K562 (cell line): ENCODE results near the gene PDRG1. TPM values are rescaled to one million over a fixed set of nuclear protein-coding genes. Genes with fewer than 3 reads are reported as not detected.

Experiments
- ATAC-seq: fragments of 200-7000 bp; cut with Tn5 transposase; 3 replicates; pipeline ENCODE4 v1.9.1; 2020; ENCODE audit warnings: moderate library complexity
- BruUV-seq: library from RNA; stranded (reverse); fragments of 400-500 nt; replicated peaks from 2 replicates; lab custom pipeline; 2021; lab: Mats Ljungman, UMichigan
- CTCF ChIA-PET: fragments of 300-600 bp; formaldehyde crosslinking; extraction: SDS; loops from one replicate; lab custom pipeline; 2021; ENCODE audit warnings: low intra/inter-chr PET ratio; lab: Yijun Ruan, JAX
- POLR2A ChIA-PET: fragments of 300-600, 350-650 bp; sonication (Branson Sonifier 250); formaldehyde crosslinking; extraction: SDS; loops from one replicate; lab custom pipeline; 2021; ENCODE audit warnings: antibody characterized with exemption, inconsistent platforms; lab: Yijun Ruan, JAX
- DNase-seq, 4 experiments: peaks; one replicate each; pipeline versions ENCODE4 v3.0.0 to v3.0.0-alpha.2; 2011 to 2018; ENCODE audit warnings: low spot score in 3 of 4, mixed read lengths in 3 of 4; ENCODE audit errors: extremely low read depth in 1 of 4
- FAIRE-seq: peaks from 2 replicates; lab custom pipeline; 2011; peaks lifted over from hg19 to GRCh38; lab: Jason Lieb, UNC
- H2AFZ ChIP-seq: 2 replicates; pipeline ENCODE4 v1.6.0; 2011; ENCODE audit warnings: low read depth, low read length, control low read depth, inconsistent platforms
- H3K27ac ChIP-seq: fragments of 200-600 bp; 3 replicates; pipeline ENCODE4 v1.8.0; 2011; ENCODE audit warnings: low read depth, mild to moderate bottlenecking, control low read depth, inconsistent platforms, low read length, moderate library complexity, mixed read lengths; ENCODE audit errors: extremely low read depth
- H3K27me3 ChIP-seq, 2 experiments: fragments of 300-600 bp in 1 of 2; 2 replicates in 1 of 2; 3 replicates in 1 of 2; pipeline versions ENCODE4 v1.6.0 to v1.8.0; 2011; ENCODE audit warnings: inconsistent platforms in 2 of 2, low read length in 2 of 2, mild to moderate bottlenecking in 1 of 2, mixed read lengths in 1 of 2, moderate library complexity in 1 of 2; ENCODE audit not compliant: control insufficient read depth in 2 of 2, insufficient read depth in 2 of 2
- H3K36me3 ChIP-seq: fragments of 300-600 bp; 3 replicates; pipeline ENCODE4 v1.8.0; 2011; ENCODE audit warnings: mild to moderate bottlenecking, low read length, inconsistent platforms; ENCODE audit not compliant: control insufficient read depth, insufficient read depth
- H3K4me1 ChIP-seq, 2 experiments: fragments of 200-600 bp in 1 of 2; replicated peaks in 1 of 2; 2 replicates in 1 of 2; 3 replicates in 1 of 2; pipeline versions ENCODE4 v1.5.1 to v1.8.0; 2011; ENCODE audit warnings: inconsistent platforms in 2 of 2, low read length in 2 of 2, mild to moderate bottlenecking in 1 of 2, mixed read lengths in 1 of 2, moderate library complexity in 1 of 2; ENCODE audit not compliant: control insufficient read depth in 2 of 2, insufficient read depth in 2 of 2
- H3K4me2 ChIP-seq: 2 replicates; pipeline ENCODE4 v1.6.1; 2011; ENCODE audit warnings: low read length, control low read depth, inconsistent platforms, mixed read lengths; ENCODE audit not compliant: insufficient read depth
- H3K4me3 ChIP-seq: fragments of 200-600 bp; sonication (generic), shearing (Covaris generic); 2 replicates; pipeline ENCODE4 v1.5.1; 2016; ENCODE audit warnings: control low read depth, inconsistent platforms
- H3K79me2 ChIP-seq: fragments of 200-600 bp; 3 replicates; pipeline ENCODE4 v1.8.0; 2011; ENCODE audit warnings: low read length, inconsistent platforms; ENCODE audit not compliant: control insufficient read depth, insufficient read depth
- H3K9ac ChIP-seq, 2 experiments: 2 replicates each; pipeline versions ENCODE4 v1.6.0 to v1.6.1; 2011; ENCODE audit warnings: low read depth in 2 of 2, low read length in 2 of 2, control low read depth in 1 of 2, inconsistent platforms in 1 of 2, mild to moderate bottlenecking in 1 of 2, mixed read lengths in 1 of 2; ENCODE audit not compliant: insufficient read depth in 1 of 2
- H3K9me1 ChIP-seq: one replicate; pipeline ENCODE4 v1.6.0; 2011; ENCODE audit warnings: inconsistent platforms, mild to moderate bottlenecking, low read length, moderate library complexity; ENCODE audit not compliant: control insufficient read depth, insufficient read depth
- H3K9me3 ChIP-seq: replicated peaks from 2 replicates; pipeline ENCODE4 v1.5.1; 2011; ENCODE audit warnings: low read depth, low read length, inconsistent platforms; ENCODE audit not compliant: control insufficient read depth, insufficient read depth
- H4K20me1 ChIP-seq: replicated peaks from 2 replicates; pipeline ENCODE4 v1.6.1; 2011; ENCODE audit warnings: low read length, inconsistent platforms, mixed read lengths; ENCODE audit not compliant: control insufficient read depth, insufficient read depth
- ARID2 ChIP-seq: fragments of 450-650 bp; IDR thresholded peaks from 2 replicates; pipeline ENCODE4 v1.6.1; 2017; ENCODE audit warnings: antibody characterized with exemption, mild to moderate bottlenecking
- C11orf30 ChIP-seq: fragments of 450-650 bp; IDR thresholded peaks from 2 replicates; pipeline ENCODE4 v1.6.1; 2016; ENCODE audit warnings: low read depth, mild to moderate bottlenecking
- DLX4 ChIP-seq: fragments of 250-450 bp; sonication (Bioruptor Pico); IDR thresholded peaks from 2 replicates; pipeline ENCODE4 v1.6.1; 2021; ENCODE audit warnings: mild to moderate bottlenecking
- DMBX1 ChIP-seq: fragments of 250-450 bp; sonication (Bioruptor Pico); IDR thresholded peaks from 2 replicates; pipeline ENCODE4 v1.8.0; 2022; ENCODE audit warnings: inconsistent platforms, mild to moderate bottlenecking, moderate library complexity, borderline replicate concordance
- ETS1 ChIP-seq: conservative IDR thresholded peaks from 2 replicates; pipeline ENCODE4 v1.6.1; 2011; ENCODE audit warnings: low read depth, mild to moderate bottlenecking, low read length; ENCODE audit not compliant: control insufficient read depth
- FUS ChIP-seq: fragments of 200-400 bp; formaldehyde crosslinking; optimal IDR thresholded peaks from 2 replicates; pipeline ENCODE3; 2017; ENCODE audit warnings: low read depth, low read length
- KLF13 ChIP-seq: fragments of 450-650 bp; IDR thresholded peaks from 2 replicates; pipeline ENCODE4 v1.6.1; 2016; ENCODE audit warnings: missing genetic modification characterization, low read depth, mild to moderate bottlenecking, missing compliant biosample characterization, moderate library complexity, borderline replicate concordance
- KLF16 ChIP-seq: IDR thresholded peaks from 2 replicates; pipeline ENCODE4 v1.6.1; 2016; ENCODE audit warnings: antibody characterized with exemption
- MTA2 ChIP-seq: fragments of 450-650 bp; IDR thresholded peaks from 2 replicates; pipeline ENCODE4 v1.6.1; 2016; ENCODE audit warnings: low read depth
- MYBL2 ChIP-seq, 2 experiments: fragments of 450-650 bp in 1 of 2; sonication (generic) in 1 of 2; formaldehyde crosslinking in 1 of 2; IDR thresholded peaks; 2 replicates each; pipeline versions ENCODE4 v1.6.1 to v1.8.1; 2017 to 2022; ENCODE audit warnings: borderline replicate concordance in 1 of 2, inconsistent platforms in 1 of 2, low read depth in 1 of 2, mild to moderate bottlenecking in 1 of 2, missing genetic modification reagents in 1 of 2, moderate library complexity in 1 of 2
- MYC ChIP-seq, 2 experiments: fragments of 250-450 bp in 1 of 2; sonication (Bioruptor Pico) in 1 of 2; IDR thresholded peaks; 2 replicates each; pipeline versions ENCODE4 v1.5.1 to v1.6.1; 2012 to 2021; ENCODE audit warnings: low read depth in 2 of 2, borderline replicate concordance in 1 of 2, improper control_type of control experiment in 1 of 2, low read length in 1 of 2, mild to moderate bottlenecking in 1 of 2, moderate library complexity in 1 of 2
- NCOA6 ChIP-seq: fragments of 450-650 bp; IDR thresholded peaks from 2 replicates; pipeline ENCODE4 v1.6.1; 2017; ENCODE audit warnings: mild to moderate bottlenecking
- NEUROD1 ChIP-seq: fragments of 150-350 bp; IDR thresholded peaks from 2 replicates; pipeline ENCODE4 v1.6.1; 2014; ENCODE audit warnings: borderline replicate concordance, low read length, low read depth; ENCODE audit not compliant: partially characterized antibody
- RBM14 ChIP-seq: fragments of 200-400 bp; formaldehyde crosslinking; IDR thresholded peaks from 2 replicates; pipeline ENCODE4 v1.6.1; 2018; ENCODE audit warnings: low read depth, mild to moderate bottlenecking, low read length, moderate library complexity, borderline replicate concordance; ENCODE audit not compliant: insufficient read depth
- TCF15 ChIP-seq: fragments of 250-450 bp; sonication (Bioruptor Pico); IDR thresholded peaks from 2 replicates; pipeline ENCODE4 v1.8.0; 2022; ENCODE audit warnings: moderate library complexity, mild to moderate bottlenecking, inconsistent platforms
- THAP12 ChIP-seq: fragments of 250-450 bp; sonication (Bioruptor Pico); IDR thresholded peaks from 2 replicates; pipeline ENCODE4 v1.9.0; 2021; ENCODE audit warnings: mild to moderate bottlenecking, inconsistent platforms
- TSC22D4 ChIP-seq: fragments of 450-650 bp; IDR thresholded peaks from 2 replicates; pipeline ENCODE4 v1.6.1; 2016; ENCODE audit warnings: missing genetic modification characterization, missing biosample characterization, control low read depth
- ZFX ChIP-seq: sonication (generic); formaldehyde crosslinking; IDR thresholded peaks from 2 replicates; pipeline ENCODE4 v1.8.0; 2022; ENCODE audit warnings: mild to moderate bottlenecking, missing genetic modification reagents, moderate library complexity
- ZNF217 ChIP-seq: sonication (generic); formaldehyde crosslinking; IDR thresholded peaks from 2 replicates; pipeline ENCODE4 v1.8.0; 2022; ENCODE audit warnings: mild to moderate bottlenecking, missing genetic modification reagents
- WGBS: fragments of 100-300 bp; shearing (Covaris generic); methylation state at CpG from one replicate; pipeline ENCODE4 v1.1.6; 2016; ENCODE audit warnings: low coverage, mixed read lengths; ENCODE audit not compliant: insufficient coverage; ENCODE audit errors: missing lambda C conversion rate; 5-methylcytosine and 5-hydroxymethylcytosine counted together
- in situ Hi-C: fragments of 300-500 bp; cut with MboI; formaldehyde crosslinking; loops from 4 replicates; pipeline ENCODE4 v1.15.0; 2018; ENCODE audit warnings: inconsistent platforms, mixed read lengths
- intact Hi-C: fragments of 100-400 bp; cut with micrococcal nuclease; formaldehyde crosslinking; loops from 2 replicates; pipeline ENCODE4 v1.14.2; 2022
- polyA plus RNA-seq, 8 experiments: library from polyadenylated mRNA; depleted of rRNA in 4 of 8; stranded (reverse) in 5 of 8; unstranded in 3 of 8; fragments of >200 nt; fragmentation: Nextera tagmentation in 2 of 8; fragmentation: Illumina TruSeq in 1 of 8; extraction: Ambion mirVana in 2 of 8; extraction: Trizol in 1 of 8; gene quantifications; 2 replicates each; pipeline versions ENCODE4 v1.2.1 to v1.2.3, GENCODE V29; 2011 to 2014; ENCODE audit warnings: inconsistent platforms in 1 of 8, missing spikeins in 1 of 8
- total RNA-seq, 7 experiments: library from RNA; depleted of rRNA in 6 of 7; stranded (reverse); fragments of >200 nt in 6 of 7; fragmentation: Illumina TruSeq in 2 of 7; extraction: Trizol in 2 of 7; gene quantifications; 2 replicates each; pipeline versions ENCODE4 v1.2.1 to v1.2.3, GENCODE V29; 2011 to 2021; ENCODE audit warnings: low replicate concordance in 1 of 7

PDRG1 gene
- total and polyA plus RNA-seq, 9 of the 15 experiments (the other 6 are each of a cell fraction or from before 2014, with no cell fraction given), result 12.6 to 58.6 (median 26.1) TPM

- no TSS peak for BruUV-seq
- ATAC-seq, result no peak; the same call in 2 of the 3 replicates
- no peak overlapping the region for H3K27ac ChIP-seq
- WGBS, result 9% methylated on average over 14 of the region's 14 CpGs
- CTCF ChIA-PET, result no interaction called here
- in situ Hi-C loops (no loop called here), intact Hi-C loops (no loop called here)
- H3K27me3 ChIP-seq, result peaks cover 4 to 22% of the 10 kb centered on the region in 2 experiments; a peak in 3 of 5 replicates
- no peak overlapping the region for H3K9ac ChIP-seq
- H3K36me3 ChIP-seq, result no peaks in the 10 kb centered on the region
- peaks cover 16% of the 10 kb centered on the region for H4K20me1 ChIP-seq
- POLR2A ChIA-PET, result interaction anchor here (0.8 to 1.1 kb wide), 2 partner anchors 8 to 23 kb away, joined by 3 read pairs; no protein-coding TSS in a partner anchor
- TF ChIP-seq MYC (IDR thresholded peaks at IDR 0.05; ENCODE audit: low read depth, low read length), result no peak
- no peak for TF ChIP-seq MYC (CRISPR knock-in tag; IDR thresholded peaks at IDR 0.05; ENCODE audit: borderline replicate concordance, low read depth)
- TF ChIP-seq THAP12 (CRISPR knock-in tag), result no peak
- no peak for TF ChIP-seq TCF15 (CRISPR knock-in tag)
- no peak for TF ChIP-seq ARID2
- TF ChIP-seq KLF16, result no peak
- no peak for TF ChIP-seq DLX4
- no peak for TF ChIP-seq NEUROD1
- TF ChIP-seq MYBL2 (IDR thresholded peaks at IDR 0.05; ENCODE audit: low read depth), result no peak
- no peak for TF ChIP-seq MYBL2 (CRISPR knock-in tag; IDR thresholded peaks at IDR 0.05; ENCODE audit: borderline replicate concordance)
- TF ChIP-seq ZNF217 (CRISPR knock-in tag), result no peak
- TF ChIP-seq TSC22D4 (tag), result no peak
- TF ChIP-seq NCOA6, result no peak
- TF ChIP-seq KLF13 (tag), result no peak
- no peak for TF ChIP-seq RBM14
- no peak for TF ChIP-seq FUS
- no peak for TF ChIP-seq ETS1
- no peak for TF ChIP-seq C11orf30
- no peak for TF ChIP-seq ZFX (CRISPR knock-in tag)
- TF ChIP-seq DMBX1 (CRISPR knock-in tag), result no peak
- TF ChIP-seq MTA2, result no peak
- H3K4me1 ChIP-seq, result peaks cover 0 to 3% of the 10 kb centered on the region in 2 experiments; a peak in 1 of 5 replicates
- DNase-seq, result no peak
- no peak overlapping the region for H3K4me3 ChIP-seq
- no peak overlapping the region for H2AFZ ChIP-seq
- no peak overlapping the region for H3K4me2 ChIP-seq
- no peaks in the 10 kb centered on the region for H3K9me3 ChIP-seq
- FAIRE-seq, result no peak
- no peaks in the 10 kb centered on the region for H3K79me2 ChIP-seq
- H3K9me1 ChIP-seq, result no peaks in the 10 kb centered on the region
Observed at GRCh38 chr20:31934491-31934890, 17.4 kb downstream of the PDRG1 start.
